ENCODE data around the gene RAMP1. TPM values are rescaled to one million over a fixed set of nuclear protein-coding genes. Genes with fewer than 3 reads are reported as not detected.
A peak's percentile ranks its signal among the peaks of the same experiment; 100 is the strongest.

The RAMP1 gene
- total RNA-seq, 6 donors from 2014 or later = 3.4 to 14.4 (median 9.9) TPM

DNA sequence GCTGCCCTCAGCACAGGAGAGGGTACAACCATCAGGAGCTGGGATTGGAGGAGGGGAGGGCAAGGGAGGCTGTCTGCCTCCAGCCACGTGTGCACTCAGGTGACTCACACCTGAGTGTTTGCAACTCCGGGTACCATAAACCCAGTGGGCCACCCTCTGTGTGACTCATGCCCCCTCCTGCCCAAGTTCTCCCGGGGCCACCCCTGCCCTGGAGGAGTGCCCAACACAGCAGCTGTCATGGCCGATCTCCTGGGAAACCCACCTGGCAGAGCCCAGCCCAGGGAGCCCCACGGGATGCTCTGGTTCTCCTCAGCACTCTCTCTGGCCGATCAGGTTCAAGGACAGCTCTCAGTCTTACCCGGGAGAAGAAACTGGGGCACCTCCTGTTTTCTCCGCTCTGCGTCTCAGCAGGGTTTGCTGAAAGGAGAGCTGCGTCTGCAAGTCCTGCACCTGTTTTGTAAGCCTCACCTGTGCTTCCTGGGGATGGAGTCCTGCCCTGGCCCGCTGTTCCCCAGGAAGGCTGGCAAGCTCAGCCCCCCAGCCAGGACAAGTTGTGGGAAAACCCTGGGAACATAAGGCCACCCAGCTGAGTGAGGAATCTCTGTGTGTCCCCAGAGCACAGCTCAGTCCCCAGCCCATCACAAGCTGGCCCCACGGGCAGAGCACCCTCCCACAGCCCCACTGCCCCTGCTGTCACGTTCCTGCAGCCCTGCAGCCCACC is 63.4 kb downstream of the RAMP1 start:
- peak in 1 of 2 donors; percentile 44 for ATAC-seq (ENCODE audit: low FRiP score in 2 of 2)
- peak overlapping the region in 1 of 4 donors; percentile 35 for H3K4me3 ChIP-seq
- H3K36me3 ChIP-seq = no peaks in the 10 kb centered on the region
- no peaks in the 10 kb centered on the region for H3K27me3 ChIP-seq
- peak overlapping the region in 3 of 4 donors; percentile 40 to 69 (median 45) for H3K27ac ChIP-seq
- 49 to 54% methylated on average over 8 to 13 of the region's 13 CpGs for WGBS, 2 donors
- H3K9me3 ChIP-seq = no peaks in the 10 kb centered on the region
- H3K4me1 ChIP-seq = peaks cover 0 to 10% (median 0%) of the 10 kb centered on the region in 4 donors
- TF ChIP-seq POLR2A (IDR thresholded peaks at IDR 0.05) = no peak
- no peak for TF ChIP-seq EP300 (IDR thresholded peaks at IDR 0.05)
- no peak for TF ChIP-seq POLR2AphosphoS5 (IDR thresholded peaks at IDR 0.05)
- DNase-seq = no peak

GRCh38 chr2:237923481-237924163 is 64.2 kb downstream of the RAMP1 start:
- ATAC-seq (ENCODE audit: low FRiP score in 2 of 2) (peak; percentile 86 to 98), DNase-seq (peak; percentile 70 to 96)
- TF ChIP-seq, protein P1, sequence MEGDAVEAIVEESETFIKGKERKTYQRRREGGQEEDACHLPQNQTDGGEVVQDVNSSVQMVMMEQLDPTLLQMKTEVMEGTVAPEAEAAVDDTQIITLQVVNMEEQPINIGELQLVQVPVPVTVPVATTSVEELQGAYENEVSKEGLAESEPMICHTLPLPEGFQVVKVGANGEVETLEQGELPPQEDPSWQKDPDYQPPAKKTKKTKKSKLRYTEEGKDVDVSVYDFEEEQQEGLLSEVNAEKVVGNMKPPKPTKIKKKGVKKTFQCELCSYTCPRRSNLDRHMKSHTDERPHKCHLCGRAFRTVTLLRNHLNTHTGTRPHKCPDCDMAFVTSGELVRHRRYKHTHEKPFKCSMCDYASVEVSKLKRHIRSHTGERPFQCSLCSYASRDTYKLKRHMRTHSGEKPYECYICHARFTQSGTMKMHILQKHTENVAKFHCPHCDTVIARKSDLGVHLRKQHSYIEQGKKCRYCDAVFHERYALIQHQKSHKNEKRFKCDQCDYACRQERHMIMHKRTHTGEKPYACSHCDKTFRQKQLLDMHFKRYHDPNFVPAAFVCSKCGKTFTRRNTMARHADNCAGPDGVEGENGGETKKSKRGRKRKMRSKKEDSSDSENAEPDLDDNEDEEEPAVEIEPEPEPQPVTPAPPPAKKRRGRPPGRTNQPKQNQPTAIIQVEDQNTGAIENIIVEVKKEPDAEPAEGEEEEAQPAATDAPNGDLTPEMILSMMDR (IDR thresholded peaks at IDR 0.05) = peak; percentile 90 to 96 (median 93)
- TF ChIP-seq POLR2AphosphoS5 (IDR thresholded peaks at IDR 0.05) = peak; percentile 37 to 50
- TF ChIP-seq POLR2A (IDR thresholded peaks at IDR 0.05) = no peak
- Histone ChIP-seq H3K4me1 (peaks cover 0 to 10% (median 0%) of the 10 kb centered on the region in 4 donors), H3K36me3 (no peaks in the 10 kb centered on the region), H3K9me3 (no peaks in the 10 kb centered on the region), H3K4me3 (peak overlapping the region in 3 of 4 donors; percentile 9 to 36 (median 35)), H3K27me3 (no peaks in the 10 kb centered on the region), H3K27ac (peak overlapping the region in 3 of 4 donors; percentile 40 to 69 (median 45))
- WGBS, 2 donors = 24 to 29% methylated on average over 33 of the region's 33 CpGs

DNA sequence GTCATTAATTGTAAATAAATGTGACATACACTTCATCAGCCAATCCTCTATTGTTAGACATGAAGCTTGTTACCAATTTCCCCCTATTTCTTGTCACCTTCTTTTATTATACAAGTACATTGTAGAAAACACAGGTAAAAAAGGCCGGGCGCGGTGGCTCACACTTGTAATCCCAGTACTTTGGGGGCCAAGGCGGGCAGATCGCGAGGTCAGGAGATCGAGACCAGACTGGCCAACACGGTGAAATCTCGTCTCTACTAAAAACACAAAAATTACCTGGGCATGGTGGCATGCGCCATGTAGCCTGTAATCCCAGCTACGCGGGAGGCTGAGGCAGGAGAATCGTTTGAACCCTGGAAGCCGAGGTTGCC is 64.7 kb downstream of the RAMP1 start:
- DNase-seq (no peak), ATAC-seq (ENCODE audit: low FRiP score in 2 of 2) (no peak)
- Histone ChIP-seq H3K27me3 (no peaks in the 10 kb centered on the region), H3K4me1 (peaks cover 0 to 10% (median 0%) of the 10 kb centered on the region in 4 donors), H3K4me3 (no peak overlapping the region), H3K36me3 (no peaks in the 10 kb centered on the region), H3K27ac (no peak overlapping the region), H3K9me3 (no peaks in the 10 kb centered on the region)
- 91 to 94% methylated on average over 14 of the region's 14 CpGs for WGBS, 2 donors
- TF ChIP-seq POLR2AphosphoS5 (IDR thresholded peaks at IDR 0.05) (no peak), POLR2A (IDR thresholded peaks at IDR 0.05) (no peak), EP300 (IDR thresholded peaks at IDR 0.05) (no peak)
- TF ChIP-seq, protein P1 (IDR thresholded peaks at IDR 0.05) = no peak

DNA sequence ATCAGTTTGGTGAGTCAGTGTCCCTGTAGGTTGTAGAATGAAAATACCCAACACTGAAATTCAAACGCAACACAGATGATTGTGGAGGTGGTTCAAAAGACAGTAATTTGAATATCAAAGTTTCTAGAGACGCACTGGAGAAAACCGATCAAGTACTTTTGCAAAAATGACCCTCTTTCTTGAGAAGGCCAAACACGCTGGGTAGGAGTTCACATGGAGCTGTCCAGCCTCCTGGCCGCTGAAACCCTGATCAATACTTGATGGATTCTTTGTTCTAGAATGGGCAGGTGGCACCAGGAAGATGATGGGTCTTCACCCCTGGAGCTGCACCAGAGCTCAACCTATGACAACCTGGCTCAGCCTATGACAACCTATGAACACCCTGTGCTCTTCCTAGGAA is 67.7 kb downstream of the RAMP1 start:
- ATAC-seq (ENCODE audit: low FRiP score in 2 of 2) (no peak), DNase-seq (no peak)
- no peaks in the 10 kb centered on the region for H3K27me3 ChIP-seq
- WGBS, 2 donors = 73 to 76% methylated on average over 5 of the region's 5 CpGs
- no peaks in the 10 kb centered on the region for H3K9me3 ChIP-seq
- H3K27ac ChIP-seq = no peak overlapping the region
- no peak for TF ChIP-seq POLR2AphosphoS5 (IDR thresholded peaks at IDR 0.05)
- no peak for TF ChIP-seq POLR2A (IDR thresholded peaks at IDR 0.05)
- no peak for TF ChIP-seq EP300 (IDR thresholded peaks at IDR 0.05)
- TF ChIP-seq, protein P1 (IDR thresholded peaks at IDR 0.05) = no peak
- peaks cover 7 to 12% (median 9%) of the 10 kb centered on the region in 4 donors for H3K4me1 ChIP-seq
- no peak overlapping the region for H3K4me3 ChIP-seq
- H3K36me3 ChIP-seq = no peaks in the 10 kb centered on the region

GRCh38 chr2:237927986-237928385 is 68.6 kb downstream of the RAMP1 start:
- Histone ChIP-seq H3K9me3 (no peaks in the 10 kb centered on the region), H3K4me3 (no peak overlapping the region), H3K36me3 (no peaks in the 10 kb centered on the region), H3K27ac (no peak overlapping the region), H3K4me1 (peaks cover 7 to 12% (median 8%) of the 10 kb centered on the region in 4 donors), H3K27me3 (no peaks in the 10 kb centered on the region)
- no peak for DNase-seq
- ATAC-seq (ENCODE audit: low FRiP score in 2 of 2) = no peak
- TF ChIP-seq POLR2A (IDR thresholded peaks at IDR 0.05) (no peak), POLR2AphosphoS5 (IDR thresholded peaks at IDR 0.05) (no peak), EP300 (IDR thresholded peaks at IDR 0.05) (no peak)
- TF ChIP-seq, protein P1 (IDR thresholded peaks at IDR 0.05) = no peak
- 71 to 84% methylated on average over 4 of the region's 4 CpGs for WGBS, 2 donors
